GM23338 (cell line): ENCODE measurements around the gene POLA1. TPM values are rescaled to one million over a fixed set of nuclear protein-coding genes. Genes with fewer than 3 reads are reported as not detected.

ENCODE experiments used
- ATAC-seq: fragments of 200-7000 bp; cut with Tn5 transposase; 3 replicates; pipeline ENCODE4 v1.9.1; 2020
- DNase-seq: peaks from one replicate; pipeline ENCODE4 v3.0.0-alpha.2; 2015; ENCODE audit warnings: low spot score
- H2AFZ ChIP-seq: fragments of 200-600 bp; sonication (generic); 2 replicates; pipeline ENCODE4 v1.8.0; 2016; ENCODE audit warnings: antibody characterized with exemption, mild to moderate bottlenecking, moderate library complexity
- H3F3A ChIP-seq: fragments of 200-600 bp; sonication (generic); replicated peaks from 2 replicates; pipeline ENCODE4 v1.8.0; 2017; ENCODE audit warnings: antibody characterized with exemption, mixed run types, low read depth
- H3K27ac ChIP-seq: fragments of 200-600 bp; sonication (generic); 2 replicates; pipeline ENCODE4 v1.6.1; 2016; ENCODE audit warnings: low read depth
- H3K27me3 ChIP-seq: fragments of 200-600 bp; sonication (generic); 2 replicates; pipeline ENCODE4 v1.8.0; 2016; ENCODE audit warnings: mild to moderate bottlenecking, mixed run types, moderate library complexity; ENCODE audit not compliant: insufficient read depth
- H3K36me3 ChIP-seq: fragments of 200-600 bp; sonication (generic); 2 replicates; pipeline ENCODE4 v1.8.0; 2016; ENCODE audit warnings: mild to moderate bottlenecking; ENCODE audit not compliant: insufficient read depth
- H3K4me1 ChIP-seq: fragments of 200-600 bp; sonication (generic); 2 replicates; pipeline ENCODE4 v1.8.0; 2016; ENCODE audit warnings: mild to moderate bottlenecking, moderate library complexity; ENCODE audit not compliant: insufficient read depth
- H3K4me2 ChIP-seq: fragments of 200-600 bp; sonication (generic); 2 replicates; pipeline ENCODE4 v1.7.1; 2017; ENCODE audit warnings: mixed run types
- H3K4me3 ChIP-seq: fragments of 200-600 bp; sonication (generic); 2 replicates; pipeline ENCODE4 v1.6.1; 2016; ENCODE audit warnings: mixed run types
- H3K79me2 ChIP-seq: fragments of 200-600 bp; sonication (generic); replicated peaks from 2 replicates; pipeline ENCODE4 v1.8.0; 2017; ENCODE audit warnings: mild to moderate bottlenecking; ENCODE audit not compliant: insufficient read depth
- H3K9me2 ChIP-seq: fragments of 200-600 bp; sonication (generic); 2 replicates; pipeline ENCODE4 v1.8.0; 2017; ENCODE audit not compliant: insufficient read depth
- H4K20me1 ChIP-seq: fragments of 200-600 bp; sonication (generic); replicated peaks from 2 replicates; pipeline ENCODE4 v1.8.0; 2017; ENCODE audit warnings: mild to moderate bottlenecking; ENCODE audit not compliant: insufficient read depth
- H3K27ac Mint-ChIP-seq: 2 replicates; pipeline ENCODE4 v1.8.0; 2020; ENCODE audit warnings: inconsistent platforms, mild to moderate bottlenecking, moderate library complexity, mixed read lengths
- H3K27me3 Mint-ChIP-seq: 3 replicates; pipeline ENCODE4 v1.8.0; 2022; ENCODE audit warnings: low read depth, mild to moderate bottlenecking, moderate library complexity, mixed read lengths, inconsistent platforms; ENCODE audit not compliant: insufficient read depth, poor library complexity
- H3K36me3 Mint-ChIP-seq: 3 replicates; pipeline ENCODE4 v1.8.0; 2021; ENCODE audit warnings: low read depth, mild to moderate bottlenecking, inconsistent platforms, moderate library complexity, mixed read lengths
- H3K4me1 Mint-ChIP-seq: 3 replicates; pipeline ENCODE4 v1.8.0; 2020; ENCODE audit warnings: mild to moderate bottlenecking, inconsistent platforms, mixed read lengths
- H3K4me3 Mint-ChIP-seq: 3 replicates; pipeline ENCODE4 v1.8.0; 2021; ENCODE audit warnings: moderate library complexity, mild to moderate bottlenecking, inconsistent platforms, mixed read lengths
- H3K9me3 Mint-ChIP-seq: 3 replicates; pipeline ENCODE4 v1.8.0; 2020; ENCODE audit warnings: moderate library complexity, mild to moderate bottlenecking, inconsistent platforms, mixed read lengths
- CREB1 ChIP-seq: fragments of 250-450 bp; sonication (Bioruptor Pico); IDR thresholded peaks from 2 replicates; pipeline ENCODE4 v1.5.0; 2020; ENCODE audit warnings: low read depth, mild to moderate bottlenecking, moderate library complexity
- CTCF ChIP-seq, 2 experiments: fragments of 200-600 bp in 1 of 2; sonication (generic) in 1 of 2; conservative IDR thresholded peaks; 2 replicates each; pipeline versions ENCODE4 v1.5.1 to v1.6.1; 2016 to 2017; ENCODE audit warnings: antibody characterized with exemption in 2 of 2, low read depth in 2 of 2, mild to moderate bottlenecking in 2 of 2, moderate library complexity in 1 of 2
- ETS1 ChIP-seq: IDR thresholded peaks from 2 replicates; pipeline ENCODE4 v1.6.1; 2016; ENCODE audit warnings: antibody characterized with exemption
- EZH2 ChIP-seq: fragments of 200-600 bp; sonication (generic); IDR thresholded peaks from one replicate; pipeline ENCODE4 v1.8.0; 2017; ENCODE audit warnings: antibody characterized with exemption, mild to moderate bottlenecking, low read depth; ENCODE audit not compliant: unreplicated experiment
- EZH2phosphoT487 ChIP-seq: fragments of 200-600 bp; sonication (generic); IDR thresholded peaks from one replicate; pipeline ENCODE4 v1.8.1; 2018; ENCODE audit warnings: antibody characterized with exemption; ENCODE audit not compliant: unreplicated experiment
- JUNB ChIP-seq: IDR thresholded peaks from one replicate; pipeline ENCODE4 v1.6.1; 2016; ENCODE audit warnings: antibody characterized with exemption; ENCODE audit not compliant: unreplicated experiment
- NANOG ChIP-seq: IDR thresholded peaks from 2 replicates; pipeline ENCODE4 v1.6.1; 2016; ENCODE audit warnings: antibody characterized with exemption, borderline replicate concordance
- POLR2AphosphoS5 ChIP-seq: IDR thresholded peaks from 2 replicates; pipeline ENCODE4 v1.6.1; 2016; ENCODE audit warnings: antibody characterized with exemption, low read depth
- REST ChIP-seq: IDR thresholded peaks from one replicate; pipeline ENCODE4 v1.6.1; 2018; ENCODE audit warnings: antibody characterized with exemption; ENCODE audit not compliant: unreplicated experiment
- STAT1 ChIP-seq: IDR thresholded peaks from one replicate; pipeline ENCODE4 v1.6.1; 2016; ENCODE audit warnings: antibody characterized with exemption; ENCODE audit not compliant: unreplicated experiment
- ZNF114 ChIP-seq: fragments of 250-450 bp; sonication (Bioruptor Pico); IDR thresholded peaks from 2 replicates; pipeline ENCODE4 v1.5.0; 2020; ENCODE audit warnings: mild to moderate bottlenecking, moderate library complexity
- ZNF331 ChIP-seq: fragments of 250-450 bp; sonication (Bioruptor Pico); IDR thresholded peaks from 2 replicates; pipeline ENCODE4 v1.5.0; 2020; ENCODE audit warnings: low read depth, mild to moderate bottlenecking, moderate library complexity
- ZNF462 ChIP-seq: fragments of 250-450 bp; sonication (Bioruptor Pico); IDR thresholded peaks from 2 replicates; pipeline ENCODE4 v1.5.0; 2020; ENCODE audit warnings: mild to moderate bottlenecking, moderate library complexity
- polyA plus RNA-seq: library from polyadenylated mRNA; unstranded; fragments of >200 nt; fragmentation: Nextera tagmentation; extraction: Ambion mirVana; gene quantifications from 2 replicates; pipeline ENCODE4 v1.2.1, GENCODE V29; 2016
- total RNA-seq: library from RNA; depleted of rRNA; stranded (reverse); fragments of >200 nt; shearing (Covaris generic); gene quantifications from 2 replicates; pipeline ENCODE4 v1.2.3, GENCODE V29; 2014

The POLA1 gene
- total and polyA plus RNA-seq, 2 experiments from 2014 or later = 12.6 to 36.6 TPM

GRCh38 chrX:24799078-24799477 lies 105.4 kb downstream of the POLA1 start:
- Histone ChIP-seq H3K4me3 (no peak overlapping the region), H3K36me3 (no peaks in the 10 kb centered on the region), H3K4me1 (no peaks in the 10 kb centered on the region), H3K27ac (no peak overlapping the region), H3K27me3 (no peaks in the 10 kb centered on the region), H3K9me2 (no peaks in the 10 kb centered on the region), H3F3A (no peaks in the 10 kb centered on the region), H3K4me2 (no peak overlapping the region), H3K79me2 (no peaks in the 10 kb centered on the region), H2AFZ (no peak overlapping the region), H4K20me1 (no peaks in the 10 kb centered on the region)
- Mint-ChIP-seq H3K4me1 (0 out of 3 replicates have a peak, but pooled peaks cover 2% of the 10 kb centered on the region), H3K27me3 (peaks cover 3% of the 10 kb centered on the region), H3K9me3 (no peaks in the 10 kb centered on the region), H3K27ac (no peak overlapping the region), H3K4me3 (no peak overlapping the region), H3K36me3 (no peaks in the 10 kb centered on the region)
- ATAC-seq = no peak
- no peak for DNase-seq
- TF ChIP-seq NANOG (no peak), ZNF114 (CRISPR knock-in tag) (no peak), ETS1 (no peak), EZH2 (no peak), REST (no peak), STAT1 (no peak), CREB1 (CRISPR knock-in tag) (no peak), CTCF (conservative IDR thresholded peaks at IDR 0.05; ENCODE audit: low read depth in 2 of 2) (no peak), ZNF331 (no peak), EZH2phosphoT487 (no peak), JUNB (no peak), ZNF462 (CRISPR knock-in tag) (no peak), POLR2AphosphoS5 (no peak)
